Measurements from ENCODE around the gene DPM3.

GRCh38 chr1:155131285-155131684, 9.0 kb downstream of the DPM3 start:
- TF ChIP-seq CTCF (IDR thresholded peaks at IDR 0.05) (no peak), POLR2A (IDR thresholded peaks at IDR 0.05) (peak in 1 of 2 donors; percentile 61)
